Trophoblast cell (in vitro differentiated cells and primary cell): ENCODE measurements around the gene C14orf132.

Experiments
- DNase-seq, 2 donors: peaks; one replicate each; pipeline ENCODE4 v3.0.0-alpha.2; 2016
- H2AFZ ChIP-seq: 2 replicates; pipeline ENCODE4 v1.6.1; 2013; ENCODE audit warnings: low read length, moderate library complexity, mild to moderate bottlenecking; ENCODE audit not compliant: insufficient read depth, poor library complexity
- H2AK5ac ChIP-seq: 2 replicates; pipeline ENCODE4 v1.6.1; 2013; ENCODE audit warnings: mild to moderate bottlenecking, low read length
- H2BK120ac ChIP-seq: 2 replicates; pipeline ENCODE4 v1.6.1; 2013; ENCODE audit warnings: low read length, mild to moderate bottlenecking, moderate library complexity; ENCODE audit not compliant: insufficient read depth, poor library complexity
- H2BK12ac ChIP-seq: 2 replicates; pipeline ENCODE4 v1.6.1; 2013; ENCODE audit warnings: mild to moderate bottlenecking, low read length, moderate library complexity
- H2BK5ac ChIP-seq: 2 replicates; pipeline ENCODE4 v1.6.1; 2013; ENCODE audit warnings: low read length, low read depth, moderate library complexity, mild to moderate bottlenecking; ENCODE audit not compliant: poor library complexity
- H3K14ac ChIP-seq: 2 replicates; pipeline ENCODE4 v1.6.1; 2013; ENCODE audit warnings: mild to moderate bottlenecking, low read length
- H3K18ac ChIP-seq: 2 replicates; pipeline ENCODE4 v1.6.1; 2013; ENCODE audit warnings: mild to moderate bottlenecking, low read length
- H3K23ac ChIP-seq: 2 replicates; pipeline ENCODE4 v1.6.1; 2013; ENCODE audit warnings: low read length
- H3K27ac ChIP-seq: 2 replicates; pipeline ENCODE4 v1.5.1; 2013; ENCODE audit warnings: low read depth, mild to moderate bottlenecking, inconsistent platforms, low read length, moderate library complexity
- H3K27me3 ChIP-seq: 2 replicates; pipeline ENCODE4 v1.6.1; 2013; ENCODE audit warnings: inconsistent platforms, mild to moderate bottlenecking, low read length, moderate library complexity; ENCODE audit not compliant: insufficient read depth
- H3K36me3 ChIP-seq, 2 experiments: 1 replicate in 1 of 2; 2 replicates in 1 of 2; pipeline ENCODE4 v1.6.1; 2013; ENCODE audit warnings: low read length in 2 of 2, mild to moderate bottlenecking in 2 of 2, moderate library complexity in 1 of 2; ENCODE audit not compliant: insufficient read depth in 2 of 2, control insufficient read depth in 1 of 2
- H3K4ac ChIP-seq: 2 replicates; pipeline ENCODE4 v1.6.1; 2013; ENCODE audit warnings: low read depth, mild to moderate bottlenecking, low read length, moderate library complexity
- H3K4me1 ChIP-seq, 2 experiments: 1 replicate in 1 of 2; 2 replicates in 1 of 2; pipeline ENCODE4 v1.6.1; 2013; ENCODE audit warnings: low read length in 2 of 2, mild to moderate bottlenecking in 2 of 2, moderate library complexity in 1 of 2; ENCODE audit not compliant: insufficient read depth in 2 of 2, control insufficient read depth in 1 of 2
- H3K4me2 ChIP-seq: 2 replicates; pipeline ENCODE4 v1.6.1; 2013; ENCODE audit warnings: inconsistent platforms, mild to moderate bottlenecking, low read length, moderate library complexity
- H3K4me3 ChIP-seq: 2 replicates; pipeline ENCODE4 v1.5.1; 2013; ENCODE audit warnings: mild to moderate bottlenecking, low read depth, low read length, inconsistent platforms
- H3K79me1 ChIP-seq: one replicate; pipeline ENCODE4 v1.6.1; 2013; ENCODE audit warnings: low read length
- H3K79me2 ChIP-seq: 2 replicates; pipeline ENCODE4 v1.6.1; 2013; ENCODE audit warnings: low read length, mild to moderate bottlenecking; ENCODE audit not compliant: control insufficient read depth, insufficient read depth, poor library complexity
- H3K9ac ChIP-seq: 2 replicates; pipeline ENCODE4 v1.6.1; 2013; ENCODE audit warnings: mild to moderate bottlenecking, low read length
- H3K9me3 ChIP-seq: 2 replicates; pipeline ENCODE4 v1.6.1; 2013; ENCODE audit warnings: low read depth, mild to moderate bottlenecking, control low read depth, inconsistent platforms, low read length; ENCODE audit not compliant: insufficient read depth
- H4K12ac ChIP-seq: 2 replicates; pipeline ENCODE4 v1.6.1; 2013; ENCODE audit warnings: low read depth, mild to moderate bottlenecking, low read length, moderate library complexity
- H4K8ac ChIP-seq: 2 replicates; pipeline ENCODE4 v1.6.1; 2013; ENCODE audit warnings: low read depth, mild to moderate bottlenecking, low read length, moderate library complexity
- H4K91ac ChIP-seq: one replicate; pipeline ENCODE4 v1.6.1; 2013; ENCODE audit warnings: low read depth, mild to moderate bottlenecking, low read length, moderate library complexity
- WGBS: extraction: QIAGEN DNeasy Blood & Tissue Kit; methylation state at CpG from one replicate; pipeline ENCODE4 v1.1.7; 2013; ENCODE audit warnings: missing lambda C conversion rate; ENCODE audit not compliant: insufficient read length, insufficient coverage; ENCODE audit errors: extremely low coverage; 5-methylcytosine and 5-hydroxymethylcytosine counted together

Gene C14orf132

GRCh38 chr14:96067985-96068930, 29.1 kb downstream of the C14orf132 start:
- no peaks in the 10 kb centered on the region for H3K27me3 ChIP-seq
- no peak overlapping the region for H3K4ac ChIP-seq
- H2BK12ac ChIP-seq = no peak overlapping the region
- no peak overlapping the region for H3K4me2 ChIP-seq
- no CpG with 5 or more reads among the region's 19 CpGs for WGBS
- no peak overlapping the region for H3K4me3 ChIP-seq
- DNase-seq = no peak
- H3K9me3 ChIP-seq = no peaks in the 10 kb centered on the region
- no peaks in the 10 kb centered on the region for H3K79me2 ChIP-seq
- H3K27ac ChIP-seq = no peak overlapping the region
- H3K4me1 ChIP-seq = no peaks in the 10 kb centered on the region
- no peak overlapping the region for H2AFZ ChIP-seq
- H4K91ac ChIP-seq = no peak overlapping the region
- H3K18ac ChIP-seq = no peak overlapping the region
- H3K23ac ChIP-seq = no peak overlapping the region
- no peak overlapping the region for H3K14ac ChIP-seq
- no peak overlapping the region for H2AK5ac ChIP-seq
- no peak overlapping the region for H4K12ac ChIP-seq
- no peak overlapping the region for H3K9ac ChIP-seq
- no peaks in the 10 kb centered on the region for H3K79me1 ChIP-seq
- H2BK5ac ChIP-seq = no peak overlapping the region
- no peak overlapping the region for H2BK120ac ChIP-seq
- no peak overlapping the region for H4K8ac ChIP-seq
- H3K36me3 ChIP-seq = no peaks in the 10 kb centered on the region

GRCh38 chr14:96069421-96069820, 30.3 kb downstream of the C14orf132 start:
- H2BK5ac ChIP-seq = no peak overlapping the region
- no peak overlapping the region for H4K8ac ChIP-seq
- no peaks in the 10 kb centered on the region for H3K4me1 ChIP-seq
- H4K12ac ChIP-seq = no peak overlapping the region
- no peaks in the 10 kb centered on the region for H3K79me2 ChIP-seq
- H2AFZ ChIP-seq = no peak overlapping the region
- H2BK120ac ChIP-seq = no peak overlapping the region
- H3K27me3 ChIP-seq = no peaks in the 10 kb centered on the region
- no peak overlapping the region for H3K14ac ChIP-seq
- no CpG with 5 or more reads among the region's 1 CpG for WGBS
- H3K4ac ChIP-seq = no peak overlapping the region
- no peak overlapping the region for H3K18ac ChIP-seq
- H3K9ac ChIP-seq = no peak overlapping the region
- H3K4me3 ChIP-seq = no peak overlapping the region
- H3K79me1 ChIP-seq = no peaks in the 10 kb centered on the region
- H3K4me2 ChIP-seq = no peak overlapping the region
- DNase-seq = no peak
- no peaks in the 10 kb centered on the region for H3K36me3 ChIP-seq
- H2AK5ac ChIP-seq = no peak overlapping the region
- H3K27ac ChIP-seq = no peak overlapping the region
- no peaks in the 10 kb centered on the region for H3K9me3 ChIP-seq
- H2BK12ac ChIP-seq = no peak overlapping the region
- no peak overlapping the region for H3K23ac ChIP-seq
- no peak overlapping the region for H4K91ac ChIP-seq

- Histone ChIP-seq H3K9ac (no peak overlapping the region), H3K4me1 (no peaks in the 10 kb centered on the region), H2AK5ac (no peak overlapping the region), H3K4me2 (no peak overlapping the region), H2BK120ac (no peak overlapping the region), H3K27me3 (no peaks in the 10 kb centered on the region), H3K36me3 (no peaks in the 10 kb centered on the region), H3K14ac (no peak overlapping the region), H3K4ac (no peak overlapping the region), H3K9me3 (no peaks in the 10 kb centered on the region), H3K18ac (no peak overlapping the region), H3K79me2 (no peaks in the 10 kb centered on the region), H3K4me3 (no peak overlapping the region), H2BK5ac (no peak overlapping the region), H3K27ac (no peak overlapping the region), H4K91ac (no peak overlapping the region), H4K8ac (no peak overlapping the region), H3K23ac (no peak overlapping the region), H4K12ac (no peak overlapping the region), H2BK12ac (no peak overlapping the region), H3K79me1 (no peaks in the 10 kb centered on the region), H2AFZ (no peak overlapping the region)
- no CpG with 5 or more reads among the region's 4 CpGs for WGBS
- no peak for DNase-seq
Measured at GRCh38 chr14:96071561-96071960, 32.4 kb downstream of the C14orf132 start.

GRCh38 chr14:96072076-96072475, 32.9 kb downstream of the C14orf132 start:
- WGBS = no CpG with 5 or more reads among the region's 10 CpGs
- Histone ChIP-seq H4K91ac (no peak overlapping the region), H3K27me3 (no peaks in the 10 kb centered on the region), H3K36me3 (no peaks in the 10 kb centered on the region), H2AK5ac (no peak overlapping the region), H3K9ac (no peak overlapping the region), H3K4me2 (no peak overlapping the region), H3K4me3 (no peak overlapping the region), H3K79me2 (no peaks in the 10 kb centered on the region), H2BK12ac (no peak overlapping the region), H3K4ac (no peak overlapping the region), H2AFZ (no peak overlapping the region), H3K18ac (no peak overlapping the region), H4K12ac (no peak overlapping the region), H2BK120ac (no peak overlapping the region), H2BK5ac (no peak overlapping the region), H3K4me1 (no peaks in the 10 kb centered on the region), H3K79me1 (no peaks in the 10 kb centered on the region), H3K14ac (no peak overlapping the region), H3K9me3 (no peaks in the 10 kb centered on the region), H3K27ac (no peak overlapping the region), H3K23ac (no peak overlapping the region), H4K8ac (no peak overlapping the region)
- DNase-seq = no peak
